K562 (cell line): ENCODE measurements around the gene HTT-AS. TPM values are rescaled to one million over a fixed set of nuclear protein-coding genes. Genes with fewer than 3 reads are reported as not detected.

ENCODE experiments used
- ATAC-seq: fragments of 200-7000 bp; cut with Tn5 transposase; 3 replicates; pipeline ENCODE4 v1.9.1; 2020; ENCODE audit warnings: moderate library complexity
- BruUV-seq: library from RNA; stranded (reverse); fragments of 400-500 nt; replicated peaks from 2 replicates; lab custom pipeline; 2021; lab: Mats Ljungman, UMichigan
- CTCF ChIA-PET: fragments of 300-600 bp; formaldehyde crosslinking; extraction: SDS; loops from one replicate; lab custom pipeline; 2021; ENCODE audit warnings: low intra/inter-chr PET ratio; lab: Yijun Ruan, JAX
- POLR2A ChIA-PET: fragments of 300-600, 350-650 bp; sonication (Branson Sonifier 250); formaldehyde crosslinking; extraction: SDS; loops from one replicate; lab custom pipeline; 2021; ENCODE audit warnings: antibody characterized with exemption, inconsistent platforms; lab: Yijun Ruan, JAX
- DNase-seq, 4 experiments: peaks; one replicate each; pipeline versions ENCODE4 v3.0.0 to v3.0.0-alpha.2; 2011 to 2018; ENCODE audit warnings: low spot score in 3 of 4, mixed read lengths in 3 of 4; ENCODE audit errors: extremely low read depth in 1 of 4
- FAIRE-seq: peaks from 2 replicates; lab custom pipeline; 2011; peaks lifted over from hg19 to GRCh38; lab: Jason Lieb, UNC
- H2AFZ ChIP-seq: 2 replicates; pipeline ENCODE4 v1.6.0; 2011; ENCODE audit warnings: low read depth, low read length, control low read depth, inconsistent platforms
- H3K27ac ChIP-seq: fragments of 200-600 bp; 3 replicates; pipeline ENCODE4 v1.8.0; 2011; ENCODE audit warnings: low read depth, mild to moderate bottlenecking, control low read depth, inconsistent platforms, low read length, moderate library complexity, mixed read lengths; ENCODE audit errors: extremely low read depth
- H3K27me3 ChIP-seq, 2 experiments: fragments of 300-600 bp in 1 of 2; 2 replicates in 1 of 2; 3 replicates in 1 of 2; pipeline versions ENCODE4 v1.6.0 to v1.8.0; 2011; ENCODE audit warnings: inconsistent platforms in 2 of 2, low read length in 2 of 2, mild to moderate bottlenecking in 1 of 2, mixed read lengths in 1 of 2, moderate library complexity in 1 of 2; ENCODE audit not compliant: control insufficient read depth in 2 of 2, insufficient read depth in 2 of 2
- H3K36me3 ChIP-seq: fragments of 300-600 bp; 3 replicates; pipeline ENCODE4 v1.8.0; 2011; ENCODE audit warnings: mild to moderate bottlenecking, low read length, inconsistent platforms; ENCODE audit not compliant: control insufficient read depth, insufficient read depth
- H3K4me1 ChIP-seq, 2 experiments: fragments of 200-600 bp in 1 of 2; replicated peaks in 1 of 2; 2 replicates in 1 of 2; 3 replicates in 1 of 2; pipeline versions ENCODE4 v1.5.1 to v1.8.0; 2011; ENCODE audit warnings: inconsistent platforms in 2 of 2, low read length in 2 of 2, mild to moderate bottlenecking in 1 of 2, mixed read lengths in 1 of 2, moderate library complexity in 1 of 2; ENCODE audit not compliant: control insufficient read depth in 2 of 2, insufficient read depth in 2 of 2
- H3K4me2 ChIP-seq: 2 replicates; pipeline ENCODE4 v1.6.1; 2011; ENCODE audit warnings: low read length, control low read depth, inconsistent platforms, mixed read lengths; ENCODE audit not compliant: insufficient read depth
- H3K4me3 ChIP-seq: fragments of 200-600 bp; sonication (generic), shearing (Covaris generic); 2 replicates; pipeline ENCODE4 v1.5.1; 2016; ENCODE audit warnings: control low read depth, inconsistent platforms
- H3K79me2 ChIP-seq: fragments of 200-600 bp; 3 replicates; pipeline ENCODE4 v1.8.0; 2011; ENCODE audit warnings: low read length, inconsistent platforms; ENCODE audit not compliant: control insufficient read depth, insufficient read depth
- H3K9ac ChIP-seq, 2 experiments: 2 replicates each; pipeline versions ENCODE4 v1.6.0 to v1.6.1; 2011; ENCODE audit warnings: low read depth in 2 of 2, low read length in 2 of 2, control low read depth in 1 of 2, inconsistent platforms in 1 of 2, mild to moderate bottlenecking in 1 of 2, mixed read lengths in 1 of 2; ENCODE audit not compliant: insufficient read depth in 1 of 2
- H3K9me1 ChIP-seq: one replicate; pipeline ENCODE4 v1.6.0; 2011; ENCODE audit warnings: inconsistent platforms, mild to moderate bottlenecking, low read length, moderate library complexity; ENCODE audit not compliant: control insufficient read depth, insufficient read depth
- H3K9me3 ChIP-seq: replicated peaks from 2 replicates; pipeline ENCODE4 v1.5.1; 2011; ENCODE audit warnings: low read depth, low read length, inconsistent platforms; ENCODE audit not compliant: control insufficient read depth, insufficient read depth
- H4K20me1 ChIP-seq: replicated peaks from 2 replicates; pipeline ENCODE4 v1.6.1; 2011; ENCODE audit warnings: low read length, inconsistent platforms, mixed read lengths; ENCODE audit not compliant: control insufficient read depth, insufficient read depth
- ASH1L ChIP-seq: fragments of 450-650 bp; IDR thresholded peaks from 2 replicates; pipeline ENCODE4 v1.6.1; 2018; ENCODE audit warnings: borderline replicate concordance, mild to moderate bottlenecking, low read depth; ENCODE audit not compliant: partially characterized antibody
- ATF3 ChIP-seq, 2 experiments: fragments of 450-650 bp in 1 of 2; sonication (generic) in 1 of 2; formaldehyde crosslinking in 1 of 2; IDR thresholded peaks in 1 of 2; conservative IDR thresholded peaks in 1 of 2; 2 replicates each; pipeline versions ENCODE4 v1.6.1 to v1.8.1; 2016 to 2023; ENCODE audit warnings: mild to moderate bottlenecking in 2 of 2, moderate library complexity in 2 of 2, inconsistent platforms in 1 of 2, missing genetic modification reagents in 1 of 2
- CGGBP1 ChIP-seq: fragments of 250-450 bp; sonication (Bioruptor Pico); IDR thresholded peaks from 2 replicates; pipeline ENCODE4 v1.9.0; 2021; ENCODE audit warnings: mild to moderate bottlenecking
- FOXP1 ChIP-seq: sonication (generic); formaldehyde crosslinking; IDR thresholded peaks from 2 replicates; pipeline ENCODE4 v1.8.0; 2022; ENCODE audit warnings: mild to moderate bottlenecking, missing genetic modification reagents
- HNRNPUL1 ChIP-seq: fragments of 200-400 bp; formaldehyde crosslinking; IDR thresholded peaks from 2 replicates; pipeline ENCODE4 v1.6.1; 2017; ENCODE audit warnings: low read length
- JUN ChIP-seq, 2 experiments: sonication (generic) in 1 of 2; formaldehyde crosslinking in 1 of 2; IDR thresholded peaks; 2 replicates each; pipeline versions ENCODE4 v1.6.1 to v1.8.0; 2012 to 2022; ENCODE audit warnings: borderline replicate concordance in 2 of 2, mild to moderate bottlenecking in 2 of 2, improper control_type of control experiment in 1 of 2, low read depth in 1 of 2, low read length in 1 of 2, missing genetic modification reagents in 1 of 2
- MCM5 ChIP-seq: fragments of 450-650 bp; IDR thresholded peaks from 2 replicates; pipeline ENCODE4 v1.6.1; 2016; ENCODE audit warnings: low read depth
- MIER1 ChIP-seq: fragments of 450-650 bp; IDR thresholded peaks from 2 replicates; pipeline ENCODE4 v1.6.1; 2016; ENCODE audit warnings: antibody characterized with exemption, mild to moderate bottlenecking, low read depth
- STAG1 ChIP-seq: sonication (generic); formaldehyde crosslinking; IDR thresholded peaks from 2 replicates; pipeline ENCODE4 v1.5.0; 2020; ENCODE audit warnings: missing genetic modification reagents, borderline replicate concordance
- TRIM24 ChIP-seq, 2 experiments: fragments of 450-650 bp; IDR thresholded peaks; 2 replicates each; pipeline ENCODE4 v1.6.1; 2016
- YBX1 ChIP-seq: fragments of 450-650 bp; IDR thresholded peaks from 2 replicates; pipeline ENCODE4 v1.7.1; 2016; ENCODE audit warnings: mild to moderate bottlenecking
- ZBTB34 ChIP-seq: fragments of 250-450 bp; sonication (Bioruptor Pico); IDR thresholded peaks from 2 replicates; pipeline ENCODE4 v1.8.0; 2021; ENCODE audit warnings: mild to moderate bottlenecking, moderate library complexity
- ZNF263 ChIP-seq: sonication (generic); formaldehyde crosslinking; IDR thresholded peaks from 2 replicates; pipeline ENCODE4 v1.8.0; 2022; ENCODE audit warnings: mild to moderate bottlenecking, missing genetic modification reagents, borderline replicate concordance
- ZNF561 ChIP-seq: fragments of 450-650 bp; formaldehyde crosslinking; conservative IDR thresholded peaks from 2 replicates; pipeline ENCODE4 v1.4.0; 2020; ENCODE audit warnings: mild to moderate bottlenecking, moderate library complexity
- ZNF57 ChIP-seq: fragments of 450-650 bp; formaldehyde crosslinking; IDR thresholded peaks from 2 replicates; pipeline ENCODE4 v1.4.0; 2020; ENCODE audit warnings: mild to moderate bottlenecking, moderate library complexity
- WGBS: fragments of 100-300 bp; shearing (Covaris generic); methylation state at CpG from one replicate; pipeline ENCODE4 v1.1.6; 2016; ENCODE audit warnings: low coverage, mixed read lengths; ENCODE audit not compliant: insufficient coverage; ENCODE audit errors: missing lambda C conversion rate; 5-methylcytosine and 5-hydroxymethylcytosine counted together
- in situ Hi-C: fragments of 300-500 bp; cut with MboI; formaldehyde crosslinking; loops from 4 replicates; pipeline ENCODE4 v1.15.0; 2018; ENCODE audit warnings: inconsistent platforms, mixed read lengths
- intact Hi-C: fragments of 100-400 bp; cut with micrococcal nuclease; formaldehyde crosslinking; loops from 2 replicates; pipeline ENCODE4 v1.14.2; 2022
- polyA plus RNA-seq, 8 experiments: library from polyadenylated mRNA; depleted of rRNA in 4 of 8; stranded (reverse) in 5 of 8; unstranded in 3 of 8; fragments of >200 nt; fragmentation: Nextera tagmentation in 2 of 8; fragmentation: Illumina TruSeq in 1 of 8; extraction: Ambion mirVana in 2 of 8; extraction: Trizol in 1 of 8; gene quantifications; 2 replicates each; pipeline versions ENCODE4 v1.2.1 to v1.2.3, GENCODE V29; 2011 to 2014; ENCODE audit warnings: inconsistent platforms in 1 of 8, missing spikeins in 1 of 8
- total RNA-seq, 7 experiments: library from RNA; depleted of rRNA in 6 of 7; stranded (reverse); fragments of >200 nt in 6 of 7; fragmentation: Illumina TruSeq in 2 of 7; extraction: Trizol in 2 of 7; gene quantifications; 2 replicates each; pipeline versions ENCODE4 v1.2.1 to v1.2.3, GENCODE V29; 2011 to 2021; ENCODE audit warnings: low replicate concordance in 1 of 7

Gene HTT-AS
- total and polyA plus RNA-seq, 9 of the 15 experiments (the other 6 are each of a cell fraction or from before 2014, with no cell fraction given), result not detected

- POLR2A ChIA-PET, result no interaction called here
Observed at GRCh38 chr4:3119464-3119863, 45.1 kb upstream of the HTT-AS start.

GRCh38 chr4:3118312-3118711 is 44.0 kb upstream of the HTT-AS start:
- no peak for ATAC-seq
- intact Hi-C loops, result no loop called here

More at GRCh38 chr4:3119464-3119863, 45.1 kb upstream of the HTT-AS start:
- no peaks in the 10 kb centered on the region for H3K4me1 ChIP-seq
- in situ Hi-C loops (no loop called here), intact Hi-C loops (no loop called here)
- H3K27me3 ChIP-seq, result no peaks in the 10 kb centered on the region; a peak in 1 of 5 replicates
- H3K27ac ChIP-seq, result no peak overlapping the region
- H3K9me1 ChIP-seq, result peaks cover 4% of the 10 kb centered on the region
- H3K9ac ChIP-seq, result no peak overlapping the region
- H2AFZ ChIP-seq, result no peak overlapping the region
- no peaks in the 10 kb centered on the region for H3K79me2 ChIP-seq
- no TSS peak for BruUV-seq
- no peak overlapping the region for H3K4me3 ChIP-seq
- TF ChIP-seq MIER1 (no peak), ZNF57 (CRISPR knock-in tag) (no peak), ASH1L (no peak)
- no peaks in the 10 kb centered on the region for H4K20me1 ChIP-seq
- CTCF ChIA-PET, result no interaction called here
- H3K36me3 ChIP-seq, result peaks cover 38% of the 10 kb centered on the region
- no peak for FAIRE-seq
- H3K4me2 ChIP-seq, result no peak overlapping the region
- 78% methylated on average over 2 of the region's 2 CpGs for WGBS
- no peak for DNase-seq
- H3K9me3 ChIP-seq, result no peaks in the 10 kb centered on the region
- ATAC-seq, result no peak

More at GRCh38 chr4:3118312-3118711, 44.0 kb upstream of the HTT-AS start:
- TF ChIP-seq YBX1 (no peak), MCM5 (no peak), ZNF561 (no peak), STAG1 (no peak), JUN (IDR thresholded peaks at IDR 0.05; ENCODE audit: borderline replicate concordance, low read depth, low read length) (no peak), JUN (CRISPR knock-in tag; IDR thresholded peaks at IDR 0.05; ENCODE audit: borderline replicate concordance) (no peak), FOXP1 (CRISPR knock-in tag) (no peak), TRIM24 (IDR thresholded peaks at IDR 0.05) (no peak), ZBTB34 (no peak), HNRNPUL1 (no peak), ATF3 (IDR thresholded peaks at IDR 0.05) (no peak), ATF3 (CRISPR knock-in tag; conservative IDR thresholded peaks at IDR 0.05) (no peak), CGGBP1 (no peak), ZNF263 (CRISPR knock-in tag) (no peak)
- TF ChIP-seq, all 486 proteins: peak for 0
- no TSS peak for BruUV-seq
- Histone ChIP-seq H3K27me3 (no peaks in the 10 kb centered on the region; a peak in 1 of 5 replicates), H3K36me3 (peaks cover 38% of the 10 kb centered on the region), H3K4me1 (no peaks in the 10 kb centered on the region), H4K20me1 (no peaks in the 10 kb centered on the region), H3K4me3 (no peak overlapping the region), H3K79me2 (no peaks in the 10 kb centered on the region), H3K9me1 (peaks cover 4% of the 10 kb centered on the region), H3K4me2 (no peak overlapping the region), H3K9ac (no peak overlapping the region), H3K9me3 (no peaks in the 10 kb centered on the region), H3K27ac (no peak overlapping the region), H2AFZ (no peak overlapping the region)
- DNase-seq (no peak), FAIRE-seq (no peak)
- CTCF ChIA-PET, result no interaction called here
- 88% methylated on average over 8 of the region's 8 CpGs for WGBS
- in situ Hi-C loops, result no loop called here
- POLR2A ChIA-PET, result no interaction called here
